HTR-8/SVneo (cell line): Measurements from ENCODE around the gene BPIFB1.

Experiments used
- DNase-seq: peaks from one replicate; pipeline ENCODE4 v3.0.0; 2011; ENCODE audit warnings: low spot score, mixed read lengths; ENCODE audit not compliant: insufficient read length
- FAIRE-seq: peaks from 2 replicates; lab custom pipeline; 2011; peaks lifted over from hg19 to GRCh38; lab: Jason Lieb, UNC

The BPIFB1 gene

DNA sequence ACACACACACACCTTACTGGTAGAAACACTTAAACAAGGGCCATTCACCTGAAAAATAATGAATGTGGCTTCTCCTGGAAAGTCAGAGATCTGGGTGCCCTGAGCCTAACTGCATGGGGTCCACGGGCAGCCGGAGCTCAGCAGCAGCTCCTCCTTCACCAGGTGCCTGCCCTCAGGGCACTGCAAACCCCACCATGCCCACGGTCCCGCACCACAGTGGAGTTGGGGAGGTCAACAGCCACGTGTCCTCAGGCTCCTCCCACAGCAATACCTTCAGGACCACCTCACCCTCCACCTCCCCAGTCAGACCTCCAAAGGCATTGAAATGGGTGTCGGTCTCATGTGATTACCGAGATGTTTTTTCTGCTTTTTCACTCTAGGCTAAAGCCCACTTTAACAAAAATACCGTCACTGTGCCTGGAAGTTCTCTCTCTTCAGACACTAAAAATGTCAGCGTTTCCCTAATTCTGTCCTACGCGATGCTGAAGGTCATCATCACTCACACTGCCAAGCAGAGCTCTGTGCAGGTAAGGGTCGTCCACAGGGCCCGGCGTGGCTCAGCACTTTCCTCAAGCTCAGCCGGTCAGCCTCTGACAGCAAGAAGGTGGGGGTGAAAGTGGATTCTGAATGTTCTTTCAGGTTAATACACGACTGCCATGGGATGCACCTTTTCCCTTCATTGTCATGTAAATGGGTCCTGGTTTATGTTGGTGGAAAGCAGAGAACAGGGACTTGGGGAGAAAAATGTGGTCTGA, 69.4 kb downstream of the BPIFB1 start:
- no peak for DNase-seq
- FAIRE-seq: no peak

DNA sequence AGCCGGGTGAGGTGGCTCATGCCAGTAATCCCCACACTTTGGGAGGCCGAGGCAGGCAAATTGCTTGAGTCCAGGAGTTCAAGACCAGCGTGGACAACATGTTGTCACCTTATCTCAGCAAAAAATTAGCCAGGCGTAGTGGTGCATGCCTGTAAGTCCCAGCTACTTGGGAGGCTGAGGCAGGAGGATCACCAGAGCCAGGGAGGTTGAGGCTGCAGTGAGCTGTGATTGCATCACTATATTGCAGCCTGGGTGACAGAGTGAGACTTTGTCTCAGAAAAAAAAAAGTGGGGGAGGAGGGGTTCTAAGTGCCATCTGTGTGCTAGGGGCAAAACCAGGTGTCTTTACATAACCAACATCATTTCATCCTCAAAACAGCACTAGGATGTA, 70.0 kb downstream of the BPIFB1 start:
- no peak for DNase-seq
- no peak for FAIRE-seq
